HCT116 (cell line): Measurements from ENCODE around the gene CLDN20. TPM values are rescaled to one million over a fixed set of nuclear protein-coding genes. Genes with fewer than 3 reads are reported as not detected.
A peak's percentile ranks its signal among the peaks of the same experiment; 100 is the strongest.

Experiments used
- ATAC-seq: fragments of 200-7000 bp; cut with Tn5 transposase; 2 replicates; pipeline ENCODE4 v1.9.1; 2020; ENCODE audit warnings: mild to moderate bottlenecking, moderate library complexity
- BruUV-seq: library from RNA; stranded (reverse); fragments of 400-500 nt; replicated peaks from 2 replicates; lab custom pipeline; 2021; lab: Mats Ljungman, UMichigan
- CTCF ChIA-PET: fragments of 300-600 bp; sonication (Branson Sonifier 250); formaldehyde crosslinking; loops from one replicate; lab custom pipeline; 2021; ENCODE audit warnings: antibody characterized with exemption; lab: Charles Lee
- POLR2A ChIA-PET: fragments of 300-600, 350-600 bp; sonication (Branson Sonifier 250); formaldehyde crosslinking; loops from one replicate; lab custom pipeline; 2021; ENCODE audit warnings: antibody characterized with exemption; lab: Charles Lee
- RAD21 ChIA-PET, 2 experiments: fragments of 300-600 bp; sonication (Branson Sonifier 250); formaldehyde crosslinking; loops; one replicate each; lab custom pipeline; 2023; ENCODE audit warnings: low total read pairs in 2 of 2; ENCODE audit not compliant: uncharacterized antibody in 2 of 2, unreplicated experiment in 2 of 2, low non-redundant PET in 1 of 2; lab: Charles Lee
- DNase-seq: peaks from one replicate; pipeline ENCODE4 v3.0.0-alpha.2; 2010; ENCODE audit warnings: low read depth, low spot score
- H2AFZ ChIP-seq: fragments of 200-600 bp; shearing (Covaris generic), sonication (generic); 2 replicates; pipeline ENCODE4 v1.6.1; 2017; ENCODE audit warnings: low read depth, mixed run types, mixed read lengths, antibody characterized with exemption, low read length; ENCODE audit not compliant: poor library complexity, severe bottlenecking
- H3K27ac ChIP-seq: 2 replicates; pipeline ENCODE4 v1.5.1; 2012; ENCODE audit warnings: low read depth, low read length
- H3K27me3 ChIP-seq: fragments of 200-600 bp; sonication (generic); 2 replicates; pipeline ENCODE4 v1.6.1; 2016; ENCODE audit warnings: mixed run types, low read length, mixed read lengths; ENCODE audit not compliant: insufficient read depth
- H3K36me3 ChIP-seq, 2 experiments: fragments of 200-500 bp in 1 of 2; fragments of 200-600 bp in 1 of 2; sonication (Bioruptor generic) in 1 of 2; sonication (generic) in 1 of 2; 2 replicates each; pipeline versions ENCODE4 v1.5.1 to v1.6.1; 2014 to 2016; ENCODE audit warnings: low read length in 2 of 2, inconsistent platforms in 1 of 2, mixed read lengths in 1 of 2, mixed run types in 1 of 2; ENCODE audit not compliant: insufficient read depth in 2 of 2, control insufficient read depth in 1 of 2
- H3K4me1 ChIP-seq, 2 experiments: fragments of 200-600 bp in 1 of 2; sonication (generic) in 1 of 2; 2 replicates each; pipeline versions ENCODE4 v1.5.1 to v1.6.1; 2012 to 2017; ENCODE audit warnings: low read length in 2 of 2, inconsistent platforms in 1 of 2, mild to moderate bottlenecking in 1 of 2, mixed read lengths in 1 of 2, mixed run types in 1 of 2, moderate library complexity in 1 of 2; ENCODE audit not compliant: insufficient read depth in 2 of 2, control insufficient read depth in 1 of 2
- H3K4me2 ChIP-seq: fragments of 200-600 bp; sonication (generic); 2 replicates; pipeline ENCODE4 v1.6.1; 2017; ENCODE audit warnings: mixed run types, low read length, mixed read lengths
- H3K4me3 ChIP-seq, 2 experiments: fragments of 200-600 bp in 1 of 2; sonication (generic) in 1 of 2; replicated peaks in 1 of 2; 2 replicates each; pipeline ENCODE4 v1.5.1; 2011 to 2016; ENCODE audit warnings: low read length in 2 of 2, control low read depth in 1 of 2, low read depth in 1 of 2, mild to moderate bottlenecking in 1 of 2, mixed read lengths in 1 of 2, mixed run types in 1 of 2
- H3K79me2 ChIP-seq: fragments of 200-600 bp; sonication (generic); 2 replicates; pipeline ENCODE4 v1.6.1; 2017; ENCODE audit warnings: mild to moderate bottlenecking, mixed run types, low read length, moderate library complexity, mixed read lengths; ENCODE audit not compliant: insufficient read depth
- H3K9ac ChIP-seq: fragments of 200-600 bp; sonication (generic); 2 replicates; pipeline ENCODE4 v1.6.1; 2016; ENCODE audit warnings: low read length, mixed read lengths
- H3K9me2 ChIP-seq: fragments of 200-600 bp; sonication (generic), shearing (Covaris generic); 2 replicates; pipeline ENCODE4 v1.6.1; 2017; ENCODE audit warnings: mixed run types, mild to moderate bottlenecking, moderate library complexity; ENCODE audit not compliant: insufficient read depth
- H3K9me3 ChIP-seq, 2 experiments: fragments of 200-500 bp in 1 of 2; fragments of 200-600 bp in 1 of 2; sonication (Bioruptor generic) in 1 of 2; sonication (generic) in 1 of 2; 2 replicates each; pipeline ENCODE4 v1.6.1; 2014 to 2017; ENCODE audit warnings: low read length in 2 of 2, mixed read lengths in 2 of 2, inconsistent platforms in 1 of 2, low read depth in 1 of 2, mild to moderate bottlenecking in 1 of 2, mixed run types in 1 of 2, moderate library complexity in 1 of 2; ENCODE audit not compliant: control insufficient read depth in 1 of 2, insufficient read depth in 1 of 2
- H4K20me1 ChIP-seq: fragments of 200-600 bp; sonication (generic), shearing (Covaris generic); 2 replicates; pipeline ENCODE4 v1.6.1; 2017; ENCODE audit warnings: mixed run types, mild to moderate bottlenecking, moderate library complexity; ENCODE audit not compliant: insufficient read depth
- CBX3 ChIP-seq: IDR thresholded peaks from 2 replicates; pipeline ENCODE4 v1.6.1; 2012; ENCODE audit warnings: low read depth
- CEBPB ChIP-seq: IDR thresholded peaks from 2 replicates; pipeline ENCODE4 v1.6.1; 2012; ENCODE audit warnings: low read depth
- FOSL1 ChIP-seq: IDR thresholded peaks from 2 replicates; pipeline ENCODE4 v1.6.1; 2012; ENCODE audit warnings: low read depth
- JUND ChIP-seq: IDR thresholded peaks from 2 replicates; pipeline ENCODE4 v1.6.1; 2012
- MAX ChIP-seq: IDR thresholded peaks from 2 replicates; pipeline ENCODE4 v1.6.1; 2012
- POLR2A ChIP-seq: IDR thresholded peaks from 2 replicates; pipeline ENCODE4 v1.7.0; 2011; ENCODE audit warnings: borderline replicate concordance; ENCODE audit not compliant: insufficient read depth, insufficient read length; ENCODE audit errors: extremely low read depth
- POLR2AphosphoS5 ChIP-seq: IDR thresholded peaks from 2 replicates; pipeline ENCODE4 v1.6.1; 2011; ENCODE audit warnings: mild to moderate bottlenecking, low read depth, low read length, moderate library complexity
- RAD21 ChIP-seq: IDR thresholded peaks from 2 replicates; pipeline ENCODE4 v1.6.1; 2012; ENCODE audit warnings: low read depth, mild to moderate bottlenecking
- SIN3A ChIP-seq: IDR thresholded peaks from 2 replicates; pipeline ENCODE4 v1.6.1; 2012; ENCODE audit warnings: low read depth
- SP1 ChIP-seq: IDR thresholded peaks from 2 replicates; pipeline ENCODE4 v1.6.1; 2012; ENCODE audit warnings: low read depth
- SRF ChIP-seq: IDR thresholded peaks from 2 replicates; pipeline ENCODE4 v1.6.1; 2012; ENCODE audit warnings: low read depth
- YY1 ChIP-seq: IDR thresholded peaks from 2 replicates; pipeline ENCODE4 v1.6.1; 2011; ENCODE audit warnings: low read length, low read depth, moderate library complexity, mild to moderate bottlenecking; ENCODE audit not compliant: insufficient replicate concordance; ENCODE audit errors: extremely low read depth
- ZBTB33 ChIP-seq: IDR thresholded peaks from 2 replicates; pipeline ENCODE4 v1.6.1; 2011; ENCODE audit warnings: mild to moderate bottlenecking, low read length, moderate library complexity; ENCODE audit not compliant: insufficient replicate concordance; ENCODE audit errors: extremely low read depth
- ZFX ChIP-seq: fragments of 450-650 bp; IDR thresholded peaks from 2 replicates; pipeline ENCODE4 v1.6.1; 2017
- ZNF274 ChIP-seq: fragments of 200-500 bp; sonication (Bioruptor generic); IDR thresholded peaks from 2 replicates; pipeline ENCODE4 v1.6.1; 2014; ENCODE audit warnings: mild to moderate bottlenecking, low read depth, low read length, inconsistent platforms
- intact Hi-C: fragments of 100-400 bp; cut with micrococcal nuclease; formaldehyde crosslinking; loops from 2 replicates; pipeline ENCODE4 v1.10.0; 2022
- total RNA-seq: library from RNA; stranded (reverse); gene quantifications from one replicate; pipeline ENCODE4 v1.2.1, GENCODE V29; 2021; ENCODE audit not compliant: unreplicated experiment

Gene CLDN20
- total RNA-seq, 1 experiment from 2014 or later = not detected

GRCh38 chr6:155313602-155314091 lies 49.8 kb downstream of the CLDN20 start:
- no peak for DNase-seq
- intact Hi-C loops = no loop called here
- no peaks in the 10 kb centered on the region for H3K27me3 ChIP-seq
- H3K4me3 ChIP-seq = peak overlapping the region; percentile 89 to 92
- no peaks in the 10 kb centered on the region for H3K9me2 ChIP-seq
- H3K4me2 ChIP-seq = peak overlapping the region; percentile 83
- peaks cover 5 to 14% of the 10 kb centered on the region in 2 experiments; a peak in 3 of 4 replicates for H3K4me1 ChIP-seq
- TF ChIP-seq FOSL1 (no peak), SIN3A (0 out of 2 replicates have a peak, but pooled peaks have one; percentile 13), SP1 (no peak)
- TF ChIP-seq, all 23 proteins: peak for 1
- H3K36me3 ChIP-seq = peaks cover 8 to 19% of the 10 kb centered on the region in 2 experiments
- H3K27ac ChIP-seq = peak overlapping the region; percentile 77
- no peaks in the 10 kb centered on the region for H4K20me1 ChIP-seq
- CTCF ChIA-PET = no interaction called here
- RAD21 ChIA-PET = no interaction called here
- BruUV-seq = no TSS peak
- H3K9me3 ChIP-seq = no peaks in the 10 kb centered on the region
- peak overlapping the region; percentile 44 for H2AFZ ChIP-seq
- ATAC-seq = peak; percentile 41
- POLR2A ChIA-PET = no interaction called here
- H3K9ac ChIP-seq = peak overlapping the region; percentile 87
- H3K79me2 ChIP-seq = peaks cover 22% of the 10 kb centered on the region

GRCh38 chr6:155314092-155314772 lies 50.4 kb downstream of the CLDN20 start, which contains the start of gene TFB1M:
Gene TFB1M, minus strand, starts transcription at chr6:155314484. Its CDS starts 56 bp downstream, at chr6:155314428.
- ChIA-PET CTCF (interaction anchor here (1.1 to 1.4 kb wide), 3 partner anchors 15 to 1732 kb away, joined by 3 to 4 read pairs (median 4); no protein-coding TSS in a partner anchor), RAD21 (no interaction called here), POLR2A (interaction anchor here (0.7 kb wide), 1 partner anchor 253 kb away, joined by 3 read pairs; no protein-coding TSS in a partner anchor)
- TSS peak; percentile 76 for BruUV-seq
- peaks cover 5 to 16% of the 10 kb centered on the region in 2 experiments for H3K36me3 ChIP-seq
- DNase-seq (peak; percentile 98), ATAC-seq (peak; percentile 96)
- H3K4me1 ChIP-seq = peaks cover 5 to 14% of the 10 kb centered on the region in 2 experiments; a peak in 3 of 4 replicates
- intact Hi-C loops = no loop called here
- H3K27ac ChIP-seq = peak within 1 kb of the TSS; percentile 77
- peak within 1 kb of the TSS; percentile 84 for H2AFZ ChIP-seq
- no peaks in the 10 kb centered on the region for H3K27me3 ChIP-seq
- no peaks in the 10 kb centered on the region for H4K20me1 ChIP-seq
- no peaks in the 10 kb centered on the region for H3K9me3 ChIP-seq
- H3K9me2 ChIP-seq = no peaks in the 10 kb centered on the region
- peak within 1 kb of the TSS; percentile 89 to 92 for H3K4me3 ChIP-seq
- H3K4me2 ChIP-seq = peak within 1 kb of the TSS; percentile 83
- H3K9ac ChIP-seq = peak within 1 kb of the TSS; percentile 87
- H3K79me2 ChIP-seq = peaks cover 22% of the 10 kb centered on the region
- TF ChIP-seq POLR2A = no peak
- TF ChIP-seq YY1 = peak; percentile 82
- TF ChIP-seq SRF = no peak
- TF ChIP-seq ZFX = no peak
- no peak for TF ChIP-seq CBX3
- no peak for TF ChIP-seq JUND
- no peak for TF ChIP-seq ZNF274
- TF ChIP-seq RAD21 = no peak
- no peak; the same call in none of the 2 replicates for TF ChIP-seq MAX
- TF ChIP-seq SP1 = peak; percentile 39; the same call in 1 of the 2 replicates
- peak; percentile 79 for TF ChIP-seq SIN3A
- TF ChIP-seq POLR2AphosphoS5 = peak; percentile 81
- no peak for TF ChIP-seq CEBPB
- TF ChIP-seq ZBTB33 = peak; percentile 35
